IMR-90 (cell line): ENCODE measurements around the gene RAB40C. TPM values are rescaled to one million over a fixed set of nuclear protein-coding genes. Genes with fewer than 3 reads are reported as not detected.

ENCODE experiments used
- ATAC-seq: fragments of 200-7000 bp; cut with Tn5 transposase; 2 replicates; pipeline ENCODE4 v1.9.1; 2020; ENCODE audit warnings: low read depth, mild to moderate bottlenecking, moderate library complexity
- BruUV-seq: library from RNA; stranded (reverse); fragments of 400-500 nt; replicated peaks from 2 replicates; lab custom pipeline; 2021; lab: Mats Ljungman, UMichigan
- CTCF ChIA-PET: fragments of 300-600 bp; formaldehyde crosslinking; extraction: SDS; loops from one replicate; lab custom pipeline; 2021; ENCODE audit warnings: antibody characterized with exemption; lab: Yijun Ruan, JAX
- POLR2A ChIA-PET: fragments of 300-600 bp; sonication (Branson Sonifier 250); formaldehyde crosslinking; loops from one replicate; lab custom pipeline; 2022; ENCODE audit warnings: antibody characterized with exemption; ENCODE audit not compliant: unreplicated experiment; lab: Charles Lee
- DNase-seq: peaks from one replicate; pipeline ENCODE4 v3.0.0; 2013
- H2AFZ ChIP-seq: replicated peaks from 2 replicates; pipeline ENCODE3; 2013; ENCODE audit warnings: low read length, mild to moderate bottlenecking; ENCODE audit not compliant: poor library complexity
- H2AK5ac ChIP-seq: 2 replicates; pipeline ENCODE4 v1.6.1; 2013; ENCODE audit warnings: low read depth, low read length, inconsistent platforms
- H2AK9ac ChIP-seq: replicated peaks from 2 replicates; pipeline ENCODE3; 2013; ENCODE audit warnings: mild to moderate bottlenecking, low read depth, low read length, moderate library complexity; ENCODE audit not compliant: poor library complexity
- H2BK120ac ChIP-seq: 2 replicates; pipeline ENCODE4 v1.6.1; 2013; ENCODE audit warnings: low read depth, low read length, inconsistent platforms
- H2BK15ac ChIP-seq: 3 replicates; pipeline ENCODE4 v1.6.1; 2013; ENCODE audit warnings: low read depth, low read length, inconsistent platforms
- H2BK20ac ChIP-seq: 2 replicates; pipeline ENCODE4 v1.6.1; 2013; ENCODE audit warnings: low read depth, mild to moderate bottlenecking, inconsistent platforms, low read length, moderate library complexity
- H2BK5ac ChIP-seq: 2 replicates; pipeline ENCODE4 v1.6.1; 2013; ENCODE audit warnings: mild to moderate bottlenecking, low read depth, low read length, inconsistent platforms; ENCODE audit not compliant: poor library complexity, severe bottlenecking
- H3K14ac ChIP-seq: replicated peaks from 2 replicates; pipeline ENCODE4 v1.6.1; 2013; ENCODE audit warnings: low read depth, low read length, inconsistent platforms
- H3K18ac ChIP-seq: 2 replicates; pipeline ENCODE4 v1.6.1; 2013; ENCODE audit warnings: low read depth, low read length, control low read depth
- H3K23ac ChIP-seq: 2 replicates; pipeline ENCODE4 v1.6.1; 2013; ENCODE audit warnings: low read depth, low read length, inconsistent platforms
- H3K27ac ChIP-seq: 2 replicates; pipeline ENCODE4 v1.5.1; 2013; ENCODE audit warnings: mild to moderate bottlenecking, control low read depth, low read length; ENCODE audit not compliant: insufficient read depth
- H3K27me3 ChIP-seq: 2 replicates; pipeline ENCODE4 v1.6.1; 2013; ENCODE audit warnings: low read length; ENCODE audit not compliant: control insufficient read depth, insufficient read depth
- H3K36me3 ChIP-seq: 2 replicates; pipeline ENCODE4 v1.6.1; 2013; ENCODE audit warnings: low read length, mixed read lengths; ENCODE audit not compliant: control insufficient read depth, insufficient read depth
- H3K4ac ChIP-seq: 2 replicates; pipeline ENCODE4 v1.6.1; 2013; ENCODE audit warnings: low read depth, low read length, inconsistent platforms
- H3K4me1 ChIP-seq: 2 replicates; pipeline ENCODE4 v1.6.1; 2013; ENCODE audit warnings: low read length, mixed read lengths; ENCODE audit not compliant: control insufficient read depth, insufficient read depth
- H3K4me2 ChIP-seq: 2 replicates; pipeline ENCODE4 v1.6.1; 2013; ENCODE audit warnings: low read depth, mild to moderate bottlenecking, control low read depth, low read length, moderate library complexity
- H3K4me3 ChIP-seq: 2 replicates; pipeline ENCODE4 v1.5.1; 2013; ENCODE audit warnings: low read depth, mild to moderate bottlenecking, control low read depth, low read length, moderate library complexity; ENCODE audit not compliant: insufficient read depth
- H3K56ac ChIP-seq: 2 replicates; pipeline ENCODE4 v1.6.1; 2013; ENCODE audit warnings: low read length, inconsistent platforms; ENCODE audit not compliant: insufficient read depth; ENCODE audit errors: extremely low read depth
- H3K79me1 ChIP-seq, 2 experiments: 2 replicates each; pipeline ENCODE4 v1.6.1; 2013; ENCODE audit warnings: low read length in 2 of 2, inconsistent platforms in 1 of 2, low read depth in 1 of 2
- H3K9ac ChIP-seq: 2 replicates; pipeline ENCODE4 v1.6.1; 2013; ENCODE audit warnings: low read depth, low read length, control low read depth
- H3K9me1 ChIP-seq: 2 replicates; pipeline ENCODE4 v1.6.1; 2013; ENCODE audit warnings: low read length, inconsistent platforms; ENCODE audit not compliant: insufficient read depth
- H3K9me3 ChIP-seq: 2 replicates; pipeline ENCODE4 v1.6.1; 2013; ENCODE audit warnings: low read length; ENCODE audit not compliant: control insufficient read depth, insufficient read depth
- H4K20me1 ChIP-seq: 2 replicates; pipeline ENCODE4 v1.6.1; 2013; ENCODE audit warnings: low read length, inconsistent platforms; ENCODE audit not compliant: insufficient read depth
- H4K5ac ChIP-seq: 2 replicates; pipeline ENCODE4 v1.6.1; 2013; ENCODE audit warnings: mild to moderate bottlenecking, low read depth, low read length, control low read depth
- H4K8ac ChIP-seq, 2 experiments: 2 replicates each; pipeline ENCODE4 v1.6.1; 2013; ENCODE audit warnings: low read depth in 2 of 2, low read length in 2 of 2, control low read depth in 1 of 2, inconsistent platforms in 1 of 2
- H4K91ac ChIP-seq: 2 replicates; pipeline ENCODE4 v1.6.1; 2013; ENCODE audit warnings: low read depth, low read length, inconsistent platforms; ENCODE audit not compliant: insufficient read depth
- BHLHE40 ChIP-seq: fragments of 150-350 bp; IDR thresholded peaks from 2 replicates; pipeline ENCODE4 v1.6.1; 2016; ENCODE audit warnings: mild to moderate bottlenecking, low read depth, low read length
- CEBPB ChIP-seq: IDR thresholded peaks from 2 replicates; pipeline ENCODE4 v1.6.1; 2012; ENCODE audit warnings: low read depth, low read length, improper control_type of control experiment
- CHD1 ChIP-seq: IDR thresholded peaks from 2 replicates; pipeline ENCODE4 v1.6.1; 2012; ENCODE audit warnings: low read depth, low read length, improper control_type of control experiment
- MXI1 ChIP-seq: IDR thresholded peaks from 2 replicates; pipeline ENCODE4 v1.6.1; 2012; ENCODE audit warnings: low read depth, mild to moderate bottlenecking, low read length, moderate library complexity, borderline replicate concordance
- NFE2L2 ChIP-seq: fragments of 150-350 bp; IDR thresholded peaks from 2 replicates; pipeline ENCODE4 v1.6.1; 2016; ENCODE audit warnings: low read depth, mild to moderate bottlenecking, low read length
- RAD21 ChIP-seq: IDR thresholded peaks from 2 replicates; pipeline ENCODE4 v1.6.1; 2012; ENCODE audit warnings: low read length, improper control_type of control experiment
- RFX5 ChIP-seq: IDR thresholded peaks from 2 replicates; pipeline ENCODE4 v1.8.0; 2012; ENCODE audit warnings: low read depth, mild to moderate bottlenecking, low read length, moderate library complexity
- SMC3 ChIP-seq: fragments of 150-350 bp; IDR thresholded peaks from 2 replicates; pipeline ENCODE4 v1.6.1; 2016; ENCODE audit warnings: low read depth, mild to moderate bottlenecking, antibody characterized with exemption, low read length, moderate library complexity
- WGBS, 2 experiments: methylation state at CpG; one replicate each; pipeline versions ENCODE4 v1.1.5 to v1.1.7; 2013; ENCODE audit warnings: missing lambda C conversion rate in 2 of 2; ENCODE audit not compliant: insufficient read length in 1 of 2; ENCODE audit errors: extremely low coverage in 2 of 2; 5-methylcytosine and 5-hydroxymethylcytosine counted together
- dilution Hi-C: fragments of 300-500 bp; cut with HindIII; formaldehyde crosslinking; loops from one replicate; pipeline ENCODE4 v1.14.3; 2018; ENCODE audit warnings: low sequenced_read_pairs; ENCODE audit not compliant: unreplicated experiment
- in situ Hi-C: fragments of 300-500 bp; cut with MboI; formaldehyde crosslinking; loops from 3 replicates; pipeline ENCODE4 v1.14.3; 2019; ENCODE audit warnings: low sequenced_read_pairs, inconsistent platforms, mixed read lengths
- intact Hi-C: fragments of 100-400 bp; cut with micrococcal nuclease; formaldehyde crosslinking; loops from 2 replicates; pipeline ENCODE4 v1.10.0; 2022
- polyA plus RNA-seq, 3 experiments: library from polyadenylated mRNA; depleted of rRNA; stranded (reverse); fragments of >200 nt; gene quantifications; 2 replicates each; pipeline ENCODE4 v1.2.3, GENCODE V29; 2012; ENCODE audit warnings: low replicate concordance in 1 of 3
- total RNA-seq: library from RNA; depleted of rRNA; stranded (reverse); fragments of >200 nt; gene quantifications from 2 replicates; pipeline ENCODE4 v1.2.3, GENCODE V29; 2012
- TF ChIP-seq, protein P1 (sequence below): fragments of 150-350 bp; IDR thresholded peaks from 2 replicates; pipeline ENCODE4 v1.6.1; 2016; ENCODE audit warnings: low read depth, mild to moderate bottlenecking, low read length, moderate library complexity, borderline replicate concordance
- TF ChIP-seq, protein P2 (sequence below): fragments of 150-350 bp; IDR thresholded peaks from 2 replicates; pipeline ENCODE4 v1.6.1; 2017; ENCODE audit warnings: mild to moderate bottlenecking, antibody characterized with exemption, low read length, low read depth

RAB40C gene
- total and polyA plus RNA-seq, 2 of the 4 experiments (the other 2 are of a cell fraction): 6.8 to 13.7 TPM

DNA sequence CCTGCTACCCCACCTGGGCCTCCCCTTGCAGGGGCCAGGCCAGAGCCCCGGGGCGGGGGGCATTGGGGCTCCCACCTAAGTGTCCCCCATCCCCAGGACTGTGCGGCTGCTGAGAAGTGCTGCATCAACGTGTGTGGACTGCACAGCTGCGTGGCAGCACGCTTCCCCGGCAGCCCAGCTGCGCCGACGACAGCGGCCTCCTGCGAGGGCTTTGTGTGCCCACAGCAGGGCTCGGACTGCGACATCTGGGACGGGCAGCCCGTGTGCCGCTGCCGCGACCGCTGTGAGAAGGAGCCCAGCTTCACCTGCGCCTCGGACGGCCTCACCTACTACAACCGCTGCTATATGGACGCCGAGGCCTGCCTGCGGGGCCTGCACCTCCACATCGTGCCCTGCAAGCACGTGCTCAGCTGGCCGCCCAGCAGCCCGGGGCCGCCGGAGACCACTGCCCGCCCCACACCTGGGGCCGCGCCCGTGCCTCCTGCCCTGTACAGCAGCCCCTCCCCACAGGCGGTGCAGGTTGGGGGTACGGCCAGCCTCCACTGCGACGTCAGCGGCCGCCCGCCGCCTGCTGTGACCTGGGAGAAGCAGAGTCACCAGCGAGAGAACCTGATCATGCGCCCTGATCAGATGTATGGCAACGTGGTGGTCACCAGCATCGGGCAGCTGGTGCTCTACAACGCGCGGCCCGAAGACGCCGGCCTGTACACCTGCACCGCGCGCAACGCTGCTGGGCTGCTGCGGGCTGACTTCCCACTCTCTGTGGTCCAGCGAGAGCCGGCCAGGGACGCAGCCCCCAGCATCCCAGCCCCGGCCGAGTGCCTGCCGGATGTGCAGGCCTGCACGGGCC, 42.8 kb downstream of the RAB40C start:
- Histone ChIP-seq H4K91ac (no peak overlapping the region), H2AK9ac (peak overlapping the region; percentile 55), H3K4ac (no peak overlapping the region), H3K36me3 (peaks cover 12% of the 10 kb centered on the region; the same call in 1 of the 2 replicates), H3K9ac (no peak overlapping the region), H2BK20ac (no peak overlapping the region), H2BK15ac (no peak overlapping the region), H3K9me1 (0 out of 2 replicates have a peak, but pooled peaks cover 5% of the 10 kb centered on the region), H3K14ac (no peak overlapping the region), H4K8ac (no peak overlapping the region), H3K9me3 (no peaks in the 10 kb centered on the region), H3K27ac (no peak overlapping the region), H3K4me2 (no peak overlapping the region), H3K4me1 (peaks cover 25% of the 10 kb centered on the region), H3K4me3 (no peak overlapping the region), H3K18ac (no peak overlapping the region), H2AK5ac (no peak overlapping the region), H3K23ac (no peak overlapping the region), H3K79me1 (peaks cover 0 to 17% of the 10 kb centered on the region in 2 experiments; a peak in 2 of 4 replicates), H3K56ac (no peak overlapping the region), H2AFZ (no peak overlapping the region), H4K20me1 (peaks cover 4% of the 10 kb centered on the region), H2BK120ac (no peak overlapping the region), H2BK5ac (no peak overlapping the region), H3K27me3 (no peaks in the 10 kb centered on the region), H4K5ac (no peak overlapping the region)
- TF ChIP-seq CEBPB (no peak), CHD1 (no peak), BHLHE40 (no peak), SMC3 (no peak), RAD21 (no peak), RFX5 (no peak), MXI1 (no peak), NFE2L2 (no peak)
- TF ChIP-seq, protein P1, sequence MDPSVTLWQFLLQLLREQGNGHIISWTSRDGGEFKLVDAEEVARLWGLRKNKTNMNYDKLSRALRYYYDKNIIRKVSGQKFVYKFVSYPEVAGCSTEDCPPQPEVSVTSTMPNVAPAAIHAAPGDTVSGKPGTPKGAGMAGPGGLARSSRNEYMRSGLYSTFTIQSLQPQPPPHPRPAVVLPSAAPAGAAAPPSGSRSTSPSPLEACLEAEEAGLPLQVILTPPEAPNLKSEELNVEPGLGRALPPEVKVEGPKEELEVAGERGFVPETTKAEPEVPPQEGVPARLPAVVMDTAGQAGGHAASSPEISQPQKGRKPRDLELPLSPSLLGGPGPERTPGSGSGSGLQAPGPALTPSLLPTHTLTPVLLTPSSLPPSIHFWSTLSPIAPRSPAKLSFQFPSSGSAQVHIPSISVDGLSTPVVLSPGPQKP: no peak
- TF ChIP-seq, protein P2, sequence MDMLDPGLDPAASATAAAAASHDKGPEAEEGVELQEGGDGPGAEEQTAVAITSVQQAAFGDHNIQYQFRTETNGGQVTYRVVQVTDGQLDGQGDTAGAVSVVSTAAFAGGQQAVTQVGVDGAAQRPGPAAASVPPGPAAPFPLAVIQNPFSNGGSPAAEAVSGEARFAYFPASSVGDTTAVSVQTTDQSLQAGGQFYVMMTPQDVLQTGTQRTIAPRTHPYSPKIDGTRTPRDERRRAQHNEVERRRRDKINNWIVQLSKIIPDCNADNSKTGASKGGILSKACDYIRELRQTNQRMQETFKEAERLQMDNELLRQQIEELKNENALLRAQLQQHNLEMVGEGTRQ: no peak
- dilution Hi-C loops (no loop called here), intact Hi-C loops (no loop called here), in situ Hi-C loops (no loop called here)
- 93% methylated on average over 37 of the region's 67 CpGs; no CpG with 5 or more reads in 1 of the 2 experiments for WGBS, 2 experiments
- no TSS peak for BruUV-seq
- CTCF ChIA-PET: no interaction called here
- ATAC-seq (no peak), DNase-seq (no peak)
- POLR2A ChIA-PET: no interaction called here
